SKM-1 treated with dmso at 0.1 percent for 144 hours (cell line): ENCODE results near the gene ARV1.
"Not testable (repeated sequence)": the region's sequence is repeated elsewhere in the genome, so short reads cannot be mapped to it uniquely, and the experiment has no call there.

Experiments used
- DNase-seq: peaks from one replicate; lab custom pipeline; 2025; ENCODE audit not compliant: unreplicated experiment; lab: John Stamatoyannopoulos, UW

The ARV1 gene

DNA sequence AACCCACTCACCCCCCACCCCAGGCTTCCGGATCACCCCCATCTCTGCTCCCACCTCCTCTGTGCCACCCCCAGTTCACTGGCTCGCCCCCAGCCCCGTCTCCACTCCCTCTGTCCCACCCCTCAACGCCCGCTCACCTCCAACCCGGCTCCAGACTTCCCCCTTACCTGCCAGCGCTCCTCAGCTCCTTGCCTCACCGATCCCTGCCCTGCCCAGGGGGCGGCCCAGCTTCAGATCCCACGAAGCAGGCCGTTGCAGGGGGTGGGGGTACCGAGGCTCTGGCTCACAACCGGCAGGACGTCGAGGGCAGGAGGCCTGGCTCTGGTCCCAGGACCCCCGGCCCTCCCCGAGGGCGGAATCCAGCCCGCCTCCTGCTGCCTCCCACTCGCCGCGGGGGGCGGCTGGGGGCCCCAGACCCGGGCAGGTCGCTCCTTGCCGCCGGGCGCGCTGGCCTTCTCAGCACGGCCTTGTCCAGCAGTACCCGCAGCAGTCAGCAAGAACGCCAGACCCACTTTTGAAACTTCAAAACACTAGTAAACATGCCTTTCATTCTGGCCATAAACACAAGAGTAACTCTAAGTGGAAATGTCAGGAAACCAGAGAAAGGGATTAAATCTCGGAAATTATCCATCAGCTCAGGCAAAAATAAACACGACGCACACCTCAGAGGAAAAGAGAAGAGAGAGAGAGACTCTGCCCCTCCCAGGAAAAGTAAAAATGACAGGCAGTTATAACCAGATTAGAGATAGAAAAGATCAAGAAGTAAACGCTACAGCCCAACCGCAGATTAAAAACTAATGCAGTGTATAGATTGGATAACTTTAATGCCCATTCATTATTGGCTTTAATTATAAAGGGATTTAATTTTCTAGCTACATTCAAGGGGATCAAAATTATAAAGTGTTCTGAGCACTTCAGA, 62.2 kb downstream of the ARV1 start:
- no peak for DNase-seq

DNA sequence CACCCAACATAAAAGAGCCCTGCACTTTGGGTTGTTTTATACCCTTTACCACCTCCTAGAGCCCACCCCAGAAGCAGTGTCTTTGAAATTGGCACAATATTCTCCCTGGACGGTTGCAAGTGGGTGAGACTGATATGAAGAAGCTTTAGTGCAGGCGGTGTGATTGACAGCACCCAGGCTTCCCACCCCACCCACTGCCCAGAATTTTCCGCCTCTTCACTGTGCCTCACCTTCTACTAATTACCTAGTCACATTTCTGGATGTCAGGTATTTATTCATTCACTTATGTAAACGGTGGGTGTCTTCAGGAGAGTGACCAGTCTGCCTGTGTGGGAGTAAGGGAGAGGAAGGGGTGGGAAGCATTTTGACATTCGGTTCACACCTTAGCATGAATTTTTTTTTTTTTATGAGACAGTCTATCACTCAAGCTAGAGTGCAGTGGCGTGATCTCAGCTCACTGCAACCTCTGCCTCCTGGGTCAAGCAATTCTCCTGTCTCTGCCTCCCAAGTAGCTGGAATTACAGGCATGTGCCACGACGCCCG, 62.9 kb downstream of the ARV1 start:
- DNase-seq: no peak

DNA sequence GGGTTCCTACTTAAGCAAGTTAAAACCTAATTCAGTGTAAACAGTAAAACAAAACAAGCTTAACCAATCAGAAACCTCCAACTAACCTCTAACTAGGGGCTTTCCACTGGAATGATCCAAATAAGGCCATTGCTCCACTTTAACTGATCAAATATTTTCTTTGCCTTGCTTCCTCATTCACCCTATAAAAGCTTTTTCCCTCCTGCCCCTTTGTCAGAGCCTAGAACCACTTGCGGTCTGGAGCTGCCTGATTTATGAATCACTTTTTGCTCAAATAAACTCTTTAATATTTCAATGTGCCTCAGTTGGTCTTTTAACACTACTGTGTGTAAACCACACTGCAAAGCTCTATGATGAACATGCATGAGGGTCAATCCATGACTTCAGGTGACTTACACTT, 65.7 kb downstream of the ARV1 start:
- no peak for DNase-seq

DNA sequence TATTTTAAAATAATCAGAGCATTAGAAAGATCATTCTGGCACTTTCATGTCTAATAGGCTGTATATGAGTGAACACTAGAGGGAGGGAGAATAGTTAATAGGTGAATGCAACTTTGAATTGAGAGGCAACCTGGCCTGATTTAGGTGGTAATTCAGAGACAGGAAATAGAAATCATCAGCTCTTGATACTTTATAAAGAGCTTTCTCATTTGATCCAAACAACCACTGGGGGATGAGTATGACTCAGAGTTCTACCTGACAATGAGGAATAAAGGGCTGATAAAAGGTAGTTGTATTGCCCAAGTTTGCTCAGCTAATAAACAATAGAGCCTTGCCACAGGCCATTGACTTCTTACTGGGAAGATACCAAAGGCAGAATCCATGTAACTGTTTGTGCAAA, 66.4 kb downstream of the ARV1 start:
- no peak for DNase-seq

DNA sequence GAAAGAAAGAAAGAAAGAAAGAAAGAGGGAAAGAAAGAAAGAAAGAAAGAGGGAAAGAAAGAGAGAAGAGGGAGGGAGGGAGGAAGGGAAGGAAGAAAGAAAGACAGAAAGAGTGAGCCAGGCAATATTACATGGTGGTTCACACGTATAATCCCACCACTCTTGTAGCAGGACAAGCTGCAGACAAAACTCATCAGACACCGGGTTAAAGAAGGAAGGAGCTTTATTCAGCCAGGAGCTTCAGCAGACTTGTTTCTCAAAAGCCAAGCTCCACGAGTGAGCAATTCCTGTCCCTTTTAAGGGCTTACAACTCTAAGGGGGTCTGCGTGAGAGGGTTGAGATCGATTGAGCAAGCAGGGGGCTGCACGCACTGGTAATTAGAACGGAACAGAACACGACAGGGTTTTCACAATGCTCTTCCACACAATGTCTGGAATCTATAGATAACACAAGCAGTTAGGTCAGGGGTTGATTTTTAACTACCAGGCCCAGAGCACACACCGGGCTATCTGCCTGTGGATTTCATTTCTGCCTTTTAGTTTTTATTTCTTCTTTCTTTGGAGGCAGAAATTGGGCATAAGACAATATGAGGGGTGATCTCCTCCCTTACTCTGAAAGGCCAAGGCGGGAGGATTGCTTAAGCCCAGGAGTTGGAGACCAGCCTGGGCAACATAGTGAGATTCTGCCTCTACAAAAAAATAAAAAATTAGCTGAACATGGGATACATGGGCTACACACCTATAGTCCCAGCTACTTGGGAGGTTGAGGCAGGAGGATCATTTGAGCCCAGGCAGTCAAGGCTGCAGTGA, 67.2 kb downstream of the ARV1 start:
- DNase-seq: not testable (repeated sequence)

DNA sequence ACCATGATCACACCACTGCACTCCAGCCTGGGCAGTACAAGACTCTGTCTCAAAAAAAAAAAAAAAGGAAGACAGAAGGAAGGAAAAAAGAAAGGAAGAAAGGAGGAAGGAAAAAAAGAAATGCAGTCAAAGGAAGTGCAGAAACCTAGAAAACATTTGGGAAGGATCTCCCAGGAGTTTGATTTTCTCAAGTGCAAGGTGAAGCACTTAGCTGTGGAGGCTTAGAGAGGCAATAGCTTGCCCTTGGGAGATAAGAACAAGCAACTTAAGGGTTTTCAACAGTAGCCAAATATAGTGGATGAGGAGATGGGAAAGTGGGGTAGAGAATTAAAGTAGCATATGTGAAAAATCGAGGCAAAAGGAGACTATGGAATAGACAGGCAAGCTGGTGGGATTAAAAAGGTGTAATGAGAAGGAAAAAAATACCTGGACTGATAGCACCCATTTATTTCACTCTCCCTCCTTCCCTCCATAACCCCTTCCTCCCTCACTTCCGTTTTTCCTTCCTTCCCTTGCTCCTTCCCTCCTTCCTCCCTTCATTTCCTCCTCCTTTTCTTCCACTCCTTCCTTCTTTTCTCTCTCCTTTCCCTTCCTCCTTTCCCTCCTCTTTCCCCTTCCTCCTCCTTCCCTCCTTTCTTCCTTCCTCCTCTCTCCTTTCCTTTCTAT, 68.0 kb downstream of the ARV1 start:
- no peak for DNase-seq

DNA sequence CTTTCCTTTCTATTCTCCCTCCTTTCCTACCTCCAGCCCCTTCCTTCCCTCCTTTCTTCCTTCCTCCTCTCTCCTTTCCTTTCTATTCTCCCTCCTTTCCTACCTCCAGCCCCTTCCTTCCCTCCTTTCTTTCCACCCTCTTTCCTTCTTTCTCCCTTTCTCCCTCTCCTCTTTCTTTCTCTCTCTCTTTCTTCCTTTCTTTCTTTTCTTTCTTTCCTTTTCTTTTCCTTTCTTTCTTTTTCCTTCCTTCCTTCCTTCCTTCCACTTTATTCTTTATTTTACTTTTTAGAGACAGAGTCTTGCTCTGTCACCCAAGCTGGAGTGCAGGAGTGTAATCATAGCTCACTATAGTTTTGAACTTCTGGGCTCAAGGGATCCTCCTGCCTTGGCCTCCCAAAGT, 68.6 kb downstream of the ARV1 start:
- not testable (repeated sequence) for DNase-seq

DNA sequence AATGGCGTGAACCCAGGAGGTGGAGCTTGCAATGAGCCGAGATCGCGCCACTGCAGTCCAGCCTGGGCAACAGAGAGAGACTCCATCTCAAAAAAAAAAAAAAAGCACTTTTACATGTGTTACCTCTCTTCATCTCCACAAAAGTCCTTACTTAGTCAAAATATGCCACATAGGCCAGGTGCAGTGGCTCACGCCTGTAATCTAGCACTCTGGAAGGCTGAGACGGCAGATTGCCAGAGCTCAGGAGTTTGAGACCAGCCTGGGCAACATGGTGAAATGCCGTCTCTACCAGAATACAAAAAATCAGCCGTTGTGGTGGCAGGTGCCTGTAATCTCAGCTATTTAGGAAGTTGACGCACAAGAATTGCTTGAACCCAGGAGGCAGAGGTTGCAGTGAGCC, 69.5 kb downstream of the ARV1 start:
- not testable (repeated sequence) for DNase-seq

DNA sequence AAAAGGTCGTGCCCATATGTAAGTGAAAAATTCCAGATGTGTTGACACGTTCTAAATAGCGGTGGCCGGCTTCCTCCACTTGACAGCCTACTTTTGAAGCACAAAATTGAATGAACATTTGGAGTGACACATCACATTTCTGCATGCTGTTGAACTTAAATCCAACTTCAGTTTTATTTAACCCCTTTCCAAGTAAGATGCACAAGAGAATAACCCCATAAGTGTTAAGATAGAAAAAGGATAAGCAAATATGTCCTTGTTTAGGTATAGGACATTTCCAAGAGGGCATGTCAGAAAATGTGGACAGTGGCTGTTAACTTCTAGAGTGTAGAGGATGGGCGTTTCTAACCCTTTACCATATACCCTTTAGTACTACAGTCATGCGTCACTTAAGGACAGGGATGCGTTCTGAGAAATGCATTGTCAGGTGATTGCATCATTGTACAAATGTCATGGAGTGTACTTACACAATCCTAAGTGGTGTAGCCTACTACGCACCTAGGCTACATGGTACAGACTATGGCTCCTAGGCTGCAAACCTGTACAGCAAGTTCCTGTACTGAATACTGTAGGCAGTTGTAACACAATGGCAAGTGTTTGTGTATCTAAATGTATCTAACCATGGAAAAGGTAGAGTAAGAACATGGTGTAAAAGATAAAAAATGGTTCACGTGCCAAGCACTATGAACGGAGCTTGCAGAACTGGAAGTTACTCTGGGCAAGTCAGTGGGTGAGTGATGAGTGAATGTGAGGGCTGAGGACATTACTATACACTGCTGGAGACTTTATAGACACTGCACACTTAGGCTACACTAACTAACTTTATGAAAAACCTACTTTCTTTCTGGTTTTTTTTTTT, 70.5 kb downstream of the ARV1 start:
- DNase-seq: no peak
